Measurements from ENCODE around the gene VPS9D1.

DNA sequence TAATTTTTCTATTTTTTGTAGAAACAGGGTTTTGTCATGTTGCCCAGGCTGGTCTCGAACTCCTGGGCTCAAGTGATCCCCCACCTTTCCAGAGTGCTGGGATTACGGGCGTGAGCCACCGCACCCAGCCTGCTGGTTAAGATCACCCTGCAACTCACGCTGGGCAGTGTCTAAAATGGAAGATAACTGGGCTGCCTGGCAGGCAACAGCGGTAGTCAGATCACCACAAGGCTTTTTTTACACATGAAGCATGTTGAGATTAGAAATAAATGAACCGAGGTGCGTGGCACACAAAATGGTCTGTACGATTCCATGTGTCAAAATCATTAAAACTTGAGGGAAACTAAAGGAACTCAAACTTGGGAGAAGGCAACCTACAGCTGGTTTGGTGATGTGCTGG lies 27.4 kb upstream of the VPS9D1 start:
- TF ChIP-seq, protein P1, sequence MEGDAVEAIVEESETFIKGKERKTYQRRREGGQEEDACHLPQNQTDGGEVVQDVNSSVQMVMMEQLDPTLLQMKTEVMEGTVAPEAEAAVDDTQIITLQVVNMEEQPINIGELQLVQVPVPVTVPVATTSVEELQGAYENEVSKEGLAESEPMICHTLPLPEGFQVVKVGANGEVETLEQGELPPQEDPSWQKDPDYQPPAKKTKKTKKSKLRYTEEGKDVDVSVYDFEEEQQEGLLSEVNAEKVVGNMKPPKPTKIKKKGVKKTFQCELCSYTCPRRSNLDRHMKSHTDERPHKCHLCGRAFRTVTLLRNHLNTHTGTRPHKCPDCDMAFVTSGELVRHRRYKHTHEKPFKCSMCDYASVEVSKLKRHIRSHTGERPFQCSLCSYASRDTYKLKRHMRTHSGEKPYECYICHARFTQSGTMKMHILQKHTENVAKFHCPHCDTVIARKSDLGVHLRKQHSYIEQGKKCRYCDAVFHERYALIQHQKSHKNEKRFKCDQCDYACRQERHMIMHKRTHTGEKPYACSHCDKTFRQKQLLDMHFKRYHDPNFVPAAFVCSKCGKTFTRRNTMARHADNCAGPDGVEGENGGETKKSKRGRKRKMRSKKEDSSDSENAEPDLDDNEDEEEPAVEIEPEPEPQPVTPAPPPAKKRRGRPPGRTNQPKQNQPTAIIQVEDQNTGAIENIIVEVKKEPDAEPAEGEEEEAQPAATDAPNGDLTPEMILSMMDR (conservative IDR thresholded peaks at IDR 0.05; ENCODE audit: low read depth in 2 of 2) = no peak
- TF ChIP-seq ZNF114 (CRISPR knock-in tag; IDR thresholded peaks at IDR 0.05) (no peak), EZH2 (IDR thresholded peaks at IDR 0.05; ENCODE audit: low read depth, unreplicated experiment) (no peak), CREB1 (CRISPR knock-in tag; IDR thresholded peaks at IDR 0.05; ENCODE audit: low read depth) (no peak), ETS1 (IDR thresholded peaks at IDR 0.05) (no peak), POLR2AphosphoS5 (IDR thresholded peaks at IDR 0.05; ENCODE audit: low read depth) (no peak), REST (IDR thresholded peaks at IDR 0.05; ENCODE audit: unreplicated experiment) (no peak), EZH2phosphoT487 (IDR thresholded peaks at IDR 0.05; ENCODE audit: unreplicated experiment) (no peak), STAT1 (IDR thresholded peaks at IDR 0.05; ENCODE audit: unreplicated experiment) (no peak), NANOG (IDR thresholded peaks at IDR 0.05; ENCODE audit: borderline replicate concordance) (no peak)
- TF ChIP-seq, protein P2, sequence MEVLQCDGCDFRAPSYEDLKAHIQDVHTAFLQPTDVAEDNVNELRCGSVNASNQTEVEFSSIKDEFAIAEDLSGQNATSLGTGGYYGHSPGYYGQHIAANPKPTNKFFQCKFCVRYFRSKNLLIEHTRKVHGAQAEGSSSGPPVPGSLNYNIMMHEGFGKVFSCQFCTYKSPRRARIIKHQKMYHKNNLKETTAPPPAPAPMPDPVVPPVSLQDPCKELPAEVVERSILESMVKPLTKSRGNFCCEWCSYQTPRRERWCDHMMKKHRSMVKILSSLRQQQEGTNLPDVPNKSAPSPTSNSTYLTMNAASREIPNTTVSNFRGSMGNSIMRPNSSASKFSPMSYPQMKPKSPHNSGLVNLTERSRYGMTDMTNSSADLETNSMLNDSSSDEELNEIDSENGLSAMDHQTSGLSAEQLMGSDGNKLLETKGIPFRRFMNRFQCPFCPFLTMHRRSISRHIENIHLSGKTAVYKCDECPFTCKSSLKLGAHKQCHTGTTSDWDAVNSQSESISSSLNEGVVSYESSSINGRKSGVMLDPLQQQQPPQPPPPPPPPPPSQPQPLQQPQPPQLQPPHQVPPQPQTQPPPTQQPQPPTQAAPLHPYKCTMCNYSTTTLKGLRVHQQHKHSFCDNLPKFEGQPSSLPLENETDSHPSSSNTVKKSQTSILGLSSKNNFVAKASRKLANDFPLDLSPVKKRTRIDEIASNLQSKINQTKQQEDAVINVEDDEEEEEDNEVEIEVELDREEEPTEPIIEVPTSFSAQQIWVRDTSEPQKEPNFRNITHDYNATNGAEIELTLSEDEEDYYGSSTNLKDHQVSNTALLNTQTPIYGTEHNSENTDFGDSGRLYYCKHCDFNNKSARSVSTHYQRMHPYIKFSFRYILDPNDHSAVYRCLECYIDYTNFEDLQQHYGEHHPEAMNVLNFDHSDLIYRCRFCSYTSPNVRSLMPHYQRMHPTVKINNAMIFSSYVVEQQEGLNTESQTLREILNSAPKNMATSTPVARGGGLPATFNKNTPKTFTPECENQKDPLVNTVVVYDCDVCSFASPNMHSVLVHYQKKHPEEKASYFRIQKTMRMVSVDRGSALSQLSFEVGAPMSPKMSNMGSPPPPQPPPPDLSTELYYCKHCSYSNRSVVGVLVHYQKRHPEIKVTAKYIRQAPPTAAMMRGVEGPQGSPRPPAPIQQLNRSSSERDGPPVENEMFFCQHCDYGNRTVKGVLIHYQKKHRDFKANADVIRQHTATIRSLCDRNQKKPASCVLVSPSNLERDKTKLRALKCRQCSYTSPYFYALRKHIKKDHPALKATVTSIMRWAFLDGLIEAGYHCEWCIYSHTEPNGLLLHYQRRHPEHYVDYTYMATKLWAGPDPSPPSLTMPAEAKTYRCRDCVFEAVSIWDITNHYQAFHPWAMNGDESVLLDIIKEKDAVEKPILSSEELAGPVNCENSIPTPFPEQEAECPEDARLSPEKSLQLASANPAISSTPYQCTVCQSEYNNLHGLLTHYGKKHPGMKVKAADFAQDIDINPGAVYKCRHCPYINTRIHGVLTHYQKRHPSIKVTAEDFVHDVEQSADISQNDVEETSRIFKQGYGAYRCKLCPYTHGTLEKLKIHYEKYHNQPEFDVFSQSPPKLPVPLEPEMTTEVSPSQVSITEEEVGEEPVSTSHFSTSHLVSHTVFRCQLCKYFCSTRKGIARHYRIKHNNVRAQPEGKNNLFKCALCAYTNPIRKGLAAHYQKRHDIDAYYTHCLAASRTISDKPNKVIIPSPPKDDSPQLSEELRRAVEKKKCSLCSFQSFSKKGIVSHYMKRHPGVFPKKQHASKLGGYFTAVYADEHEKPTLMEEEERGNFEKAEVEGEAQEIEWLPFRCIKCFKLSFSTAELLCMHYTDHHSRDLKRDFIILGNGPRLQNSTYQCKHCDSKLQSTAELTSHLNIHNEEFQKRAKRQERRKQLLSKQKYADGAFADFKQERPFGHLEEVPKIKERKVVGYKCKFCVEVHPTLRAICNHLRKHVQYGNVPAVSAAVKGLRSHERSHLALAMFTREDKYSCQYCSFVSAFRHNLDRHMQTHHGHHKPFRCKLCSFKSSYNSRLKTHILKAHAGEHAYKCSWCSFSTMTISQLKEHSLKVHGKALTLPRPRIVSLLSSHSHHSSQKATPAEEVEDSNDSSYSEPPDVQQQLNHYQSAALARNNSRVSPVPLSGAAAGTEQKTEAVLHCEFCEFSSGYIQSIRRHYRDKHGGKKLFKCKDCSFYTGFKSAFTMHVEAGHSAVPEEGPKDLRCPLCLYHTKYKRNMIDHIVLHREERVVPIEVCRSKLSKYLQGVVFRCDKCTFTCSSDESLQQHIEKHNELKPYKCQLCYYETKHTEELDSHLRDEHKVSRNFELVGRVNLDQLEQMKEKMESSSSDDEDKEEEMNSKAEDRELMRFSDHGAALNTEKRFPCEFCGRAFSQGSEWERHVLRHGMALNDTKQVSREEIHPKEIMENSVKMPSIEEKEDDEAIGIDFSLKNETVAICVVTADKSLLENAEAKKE (CRISPR knock-in tag; IDR thresholded peaks at IDR 0.05) = no peak

Measured in GM23338 (cell line).